DOHH2 (cell line): ENCODE measurements around the gene SELENON.

Experiments
- H3F3A ChIP-seq: fragments of 200-600 bp; sonication (generic), shearing (Covaris generic); 2 replicates; pipeline ENCODE4 v1.6.0; 2016; ENCODE audit warnings: antibody characterized with exemption, mild to moderate bottlenecking; ENCODE audit not compliant: control insufficient read depth, insufficient read depth
- H3K27ac ChIP-seq: fragments of 200-600 bp; sonication (generic); 2 replicates; pipeline ENCODE4 v1.5.1; 2014; ENCODE audit warnings: low read depth, mild to moderate bottlenecking, low read length, moderate library complexity
- H3K27me3 ChIP-seq: fragments of 200-600 bp; sonication (generic); 2 replicates; pipeline ENCODE4 v1.6.1; 2014; ENCODE audit warnings: mild to moderate bottlenecking, low read length, mixed read lengths; ENCODE audit not compliant: control insufficient read depth
- H3K36me3 ChIP-seq: fragments of 200-600 bp; sonication (generic); 2 replicates; pipeline ENCODE4 v1.6.1; 2014; ENCODE audit warnings: mild to moderate bottlenecking, low read length, moderate library complexity, mixed read lengths; ENCODE audit not compliant: control insufficient read depth
- H3K4me1 ChIP-seq: fragments of 200-600 bp; sonication (generic); 2 replicates; pipeline ENCODE4 v1.6.1; 2014; ENCODE audit warnings: mild to moderate bottlenecking, low read length, mixed read lengths; ENCODE audit not compliant: control insufficient read depth
- H3K4me2 ChIP-seq: fragments of 200-600 bp; sonication (generic); 2 replicates; pipeline ENCODE4 v1.6.0; 2014; ENCODE audit warnings: mild to moderate bottlenecking, low read length, moderate library complexity
- H3K4me3 ChIP-seq: fragments of 200-600 bp; sonication (generic); 2 replicates; pipeline ENCODE4 v1.5.1; 2014; ENCODE audit warnings: mild to moderate bottlenecking, low read length, mixed read lengths
- H3K79me2 ChIP-seq: fragments of 200-600 bp; sonication (generic); 2 replicates; pipeline ENCODE4 v1.6.1; 2014; ENCODE audit warnings: mild to moderate bottlenecking, low read length, mixed read lengths; ENCODE audit not compliant: control insufficient read depth
- H3K9me2 ChIP-seq: fragments of 200-600 bp; sonication (generic); replicated peaks from 2 replicates; pipeline ENCODE4 v1.6.1; 2014; ENCODE audit warnings: mild to moderate bottlenecking, low read length, mixed read lengths; ENCODE audit not compliant: control insufficient read depth
- H3K9me3 ChIP-seq: fragments of 200-600 bp; sonication (generic); 2 replicates; pipeline ENCODE4 v1.6.1; 2014; ENCODE audit warnings: antibody characterized with exemption, low read length, mixed read lengths; ENCODE audit not compliant: control insufficient read depth, insufficient read depth
- H4K20me1 ChIP-seq: fragments of 200-600 bp; sonication (generic); 2 replicates; pipeline ENCODE4 v1.6.0; 2014; ENCODE audit warnings: low read depth, mild to moderate bottlenecking, antibody characterized with exemption, low read length, moderate library complexity; ENCODE audit not compliant: control insufficient read depth, insufficient read depth
- CTCF ChIP-seq: fragments of 200-600 bp; sonication (generic); IDR thresholded peaks from one replicate; pipeline ENCODE4 v1.5.1; 2014; ENCODE audit warnings: antibody characterized with exemption, mild to moderate bottlenecking, low read depth, low read length; ENCODE audit not compliant: poor library complexity, severe bottlenecking
- EZH2phosphoT487 ChIP-seq: fragments of 200-600 bp; sonication (generic); IDR thresholded peaks from 2 replicates; pipeline ENCODE4 v1.6.1; 2017; ENCODE audit warnings: borderline replicate concordance, mild to moderate bottlenecking, antibody characterized with exemption, low read length, moderate library complexity, mixed read lengths

SELENON gene

GRCh38 chr1:25820247-25821111 lies 20.5 kb downstream of the SELENON start:
- TF ChIP-seq CTCF, result no peak
- no peak for TF ChIP-seq EZH2phosphoT487
- Histone ChIP-seq H3K27ac (peak overlapping the region; percentile 71), H3K36me3 (peaks cover 3% of the 10 kb centered on the region), H3K4me3 (peak overlapping the region; percentile 86), H3K4me1 (peaks cover 28% of the 10 kb centered on the region), H3K9me2 (no peaks in the 10 kb centered on the region), H3F3A (no peaks in the 10 kb centered on the region; the same call in 1 of the 2 replicates), H3K4me2 (peak overlapping the region; percentile 86), H3K79me2 (peaks cover 22% of the 10 kb centered on the region), H4K20me1 (no peaks in the 10 kb centered on the region), H3K27me3 (no peaks in the 10 kb centered on the region), H3K9me3 (no peaks in the 10 kb centered on the region)

- no peaks in the 10 kb centered on the region for H3K9me2 ChIP-seq
- peak overlapping the region; percentile 71 for H3K27ac ChIP-seq
- no peaks in the 10 kb centered on the region for H4K20me1 ChIP-seq
- peaks cover 28% of the 10 kb centered on the region for H3K4me1 ChIP-seq
- peak overlapping the region; percentile 86 for H3K4me3 ChIP-seq
- H3K36me3 ChIP-seq, result peaks cover 3% of the 10 kb centered on the region
- H3K9me3 ChIP-seq, result no peaks in the 10 kb centered on the region
- H3K4me2 ChIP-seq, result peak overlapping the region; percentile 86
- TF ChIP-seq CTCF, result no peak
- no peak for TF ChIP-seq EZH2phosphoT487
- H3K27me3 ChIP-seq, result no peaks in the 10 kb centered on the region
- no peaks in the 10 kb centered on the region; the same call in 1 of the 2 replicates for H3F3A ChIP-seq
- peaks cover 22% of the 10 kb centered on the region for H3K79me2 ChIP-seq
Measured at GRCh38 chr1:25821112-25821476, 21.1 kb downstream of the SELENON start.

GRCh38 chr1:25821630-25822091 lies 21.7 kb downstream of the SELENON start:
- peak overlapping the region; percentile 86 for H3K4me2 ChIP-seq
- H3K4me3 ChIP-seq, result peak overlapping the region; percentile 86
- no peaks in the 10 kb centered on the region for H3K9me2 ChIP-seq
- no peaks in the 10 kb centered on the region; the same call in 1 of the 2 replicates for H3F3A ChIP-seq
- H3K36me3 ChIP-seq, result peaks cover 6% of the 10 kb centered on the region
- H3K9me3 ChIP-seq, result no peaks in the 10 kb centered on the region
- no peak overlapping the region for H3K27ac ChIP-seq
- peaks cover 28% of the 10 kb centered on the region for H3K4me1 ChIP-seq
- no peak for TF ChIP-seq CTCF
- no peak for TF ChIP-seq EZH2phosphoT487
- no peaks in the 10 kb centered on the region for H4K20me1 ChIP-seq
- no peaks in the 10 kb centered on the region for H3K27me3 ChIP-seq
- H3K79me2 ChIP-seq, result peaks cover 22% of the 10 kb centered on the region
